BJ (cell line): ENCODE results near the gene MACF1. TPM values are rescaled to one million over a fixed set of nuclear protein-coding genes. Genes with fewer than 3 reads are reported as not detected.
"Not testable (repeated sequence)": the region's sequence is repeated elsewhere in the genome, so short reads cannot be mapped to it uniquely, and the experiment has no call there.

ENCODE experiments used
- CTCF ChIA-PET: fragments of 350-600 bp; formaldehyde crosslinking; extraction: SDS; loops from one replicate; lab custom pipeline; 2021; ENCODE audit warnings: antibody characterized with exemption, inconsistent platforms; lab: Yijun Ruan, JAX
- POLR2A ChIA-PET: fragments of 300-600 bp; sonication (Branson Sonifier 250); formaldehyde crosslinking; extraction: SDS; loops from one replicate; lab custom pipeline; 2021; ENCODE audit warnings: antibody characterized with exemption; lab: Charles Lee
- DNase-seq: peaks from one replicate; pipeline ENCODE4 v3.0.0-alpha.2; 2011; ENCODE audit warnings: low read depth
- H3K27me3 ChIP-seq: 2 replicates; pipeline ENCODE4 v1.6.0; 2011; ENCODE audit warnings: low read length; ENCODE audit not compliant: control insufficient read depth, insufficient read depth
- H3K36me3 ChIP-seq: 2 replicates; pipeline ENCODE4 v1.5.1; 2011; ENCODE audit warnings: low read length; ENCODE audit not compliant: control insufficient read depth, insufficient read depth
- H3K4me3 ChIP-seq: 2 replicates; pipeline ENCODE4 v1.5.1; 2011; ENCODE audit warnings: low read depth, mild to moderate bottlenecking, control low read depth, low read length
- CTCF ChIP-seq: IDR thresholded peaks from 2 replicates; pipeline ENCODE4 v1.5.1; 2011; ENCODE audit warnings: low read depth, mild to moderate bottlenecking, control low read depth, inconsistent platforms, low read length, moderate library complexity; ENCODE audit not compliant: insufficient read depth
- polyA plus RNA-seq: library from polyadenylated mRNA; depleted of rRNA; stranded (reverse); fragments of >200 nt; gene quantifications from 2 replicates; pipeline ENCODE4 v1.2.3, GENCODE V29; 2011

The MACF1 gene
- polyA plus RNA-seq, 1 experiment = 57.3 TPM

GRCh38 chr1:39472826-39473225, 268.3 kb downstream of the MACF1 start:
- no peak overlapping the region for H3K4me3 ChIP-seq
- TF ChIP-seq CTCF = no peak
- no peak for DNase-seq
- ChIA-PET POLR2A (no interaction called here), CTCF (no interaction called here)
- H3K27me3 ChIP-seq = no peaks in the 10 kb centered on the region
- H3K36me3 ChIP-seq = peaks cover 18% of the 10 kb centered on the region

- no peak for TF ChIP-seq CTCF
- DNase-seq = no peak
- Histone ChIP-seq H3K27me3 (no peaks in the 10 kb centered on the region), H3K36me3 (peaks cover 16% of the 10 kb centered on the region), H3K4me3 (no peak overlapping the region)
- CTCF ChIA-PET = no interaction called here
- POLR2A ChIA-PET = no interaction called here
Measured at GRCh38 chr1:39473324-39473723, 268.8 kb downstream of the MACF1 start.

- DNase-seq = no peak
- TF ChIP-seq CTCF = no peak
- peaks cover 11% of the 10 kb centered on the region for H3K36me3 ChIP-seq
- POLR2A ChIA-PET = no interaction called here
- CTCF ChIA-PET = interaction anchor here (0.6 to 1.5 kb wide), 2 partner anchors 14 to 132 kb away, joined by 3 read pairs; no protein-coding TSS in a partner anchor
- no peaks in the 10 kb centered on the region for H3K27me3 ChIP-seq
- H3K4me3 ChIP-seq = no peak overlapping the region
Measured at GRCh38 chr1:39474810-39475209, 270.3 kb downstream of the MACF1 start.

GRCh38 chr1:39475551-39475950, 271.1 kb downstream of the MACF1 start:
- CTCF ChIA-PET = interaction anchor here (0.6 to 1.5 kb wide), 2 partner anchors 13 to 131 kb away, joined by 3 read pairs; no protein-coding TSS in a partner anchor
- DNase-seq, POLR2A ChIA-PET, H3K27me3 ChIP-seq, H3K4me3 ChIP-seq: not testable (repeated sequence)
- H3K36me3 ChIP-seq = peaks cover 12% of the 10 kb centered on the region

- peaks cover 20% of the 10 kb centered on the region for H3K36me3 ChIP-seq
- CTCF ChIA-PET = no interaction called here
Measured at GRCh38 chr1:39478126-39478915, 273.8 kb downstream of the MACF1 start.

More at GRCh38 chr1:39478126-39478915, 273.8 kb downstream of the MACF1 start:
- no peaks in the 10 kb centered on the region for H3K27me3 ChIP-seq
- H3K4me3 ChIP-seq = no peak overlapping the region
- POLR2A ChIA-PET = no interaction called here
- no peak for TF ChIP-seq CTCF
- DNase-seq = no peak
